ENCODE results near the gene RNF157.

- peak; percentile 82 for TF ChIP-seq POLR2AphosphoS5 (IDR thresholded peaks at IDR 0.05; ENCODE audit: low read depth, low read length)
- TF ChIP-seq TAF1 (IDR thresholded peaks at IDR 0.05; ENCODE audit: borderline replicate concordance, low read depth, low read length): 0 out of 2 replicates have a peak, but pooled peaks have one; percentile 44
Measured at GRCh38 chr17:76103274-76104139, 136.8 kb downstream of the RNF157 start, which contains the start of gene EXOC7.
